Activated T-helper 17 cell treated with anti-CD3 and anti-CD28 coated beads, Interleukin-2, amount 50 U/mL, for 72 hours (primary cell): Measurements from ENCODE around the gene PADI2. TPM values are rescaled to one million over a fixed set of nuclear protein-coding genes. Genes with fewer than 3 reads are reported as not detected.

Source experiments
- ATAC-seq: fragments of 150-1000 bp; cut with Tn5 transposase; replicated peaks from 2 replicates; pipeline ENCODE4 v1.10.0; 2021; ENCODE audit warnings: mild to moderate bottlenecking, moderate library complexity
- H3K27ac Mint-ChIP-seq: one replicate; pipeline ENCODE4 v1.8.0; 2022; ENCODE audit warnings: mixed read lengths
- H3K27me3 Mint-ChIP-seq: one replicate; pipeline ENCODE4 v1.8.0; 2022; ENCODE audit warnings: mixed read lengths
- H3K36me3 Mint-ChIP-seq: one replicate; pipeline ENCODE4 v1.8.0; 2022; ENCODE audit warnings: low read depth, mild to moderate bottlenecking, mixed read lengths
- H3K4me1 Mint-ChIP-seq: one replicate; pipeline ENCODE4 v1.8.0; 2022; ENCODE audit warnings: mixed read lengths
- H3K4me3 Mint-ChIP-seq: one replicate; pipeline ENCODE4 v1.8.0; 2022; ENCODE audit warnings: mild to moderate bottlenecking, mixed read lengths
- H3K9me3 Mint-ChIP-seq: one replicate; pipeline ENCODE4 v1.8.0; 2022; ENCODE audit warnings: mixed read lengths
- total RNA-seq, 2 donors: library from RNA; stranded (reverse); gene quantifications; one replicate each; pipeline ENCODE4 v1.2.3, GENCODE V29; 2022

The PADI2 gene
- total RNA-seq, 2 donors from 2014 or later: 0.13 to 0.26 TPM

DNA sequence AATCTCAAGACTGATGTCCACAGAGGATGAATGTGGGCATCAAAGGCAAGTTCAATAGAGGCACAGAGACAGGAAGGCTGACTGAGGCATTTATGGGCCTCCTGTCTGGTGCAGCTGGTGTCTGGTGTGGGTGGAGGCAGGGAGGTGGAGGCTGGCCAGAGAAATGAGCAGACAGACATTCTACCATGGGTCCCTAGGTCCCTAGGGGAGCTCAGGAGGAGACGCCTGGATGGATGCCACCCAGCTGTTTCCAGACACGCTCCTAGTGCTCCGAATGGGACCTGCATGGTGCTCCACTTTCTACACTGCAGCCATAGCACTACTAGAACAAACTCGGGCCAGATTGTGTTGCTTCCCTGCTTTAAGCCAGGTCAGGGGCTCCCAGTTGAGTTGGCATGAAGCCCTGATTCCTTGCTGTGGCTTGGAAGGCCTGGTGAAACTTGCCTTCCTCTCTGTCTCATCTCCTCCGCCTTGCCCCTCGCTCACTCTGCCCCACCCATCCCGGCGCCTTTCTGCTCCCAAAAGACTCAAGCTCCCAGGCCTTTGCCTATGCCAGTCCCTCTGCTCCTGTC, 25.3 kb downstream of the PADI2 start:
- no peaks in the 10 kb centered on the region for H3K4me1 Mint-ChIP-seq
- H3K36me3 Mint-ChIP-seq: no peaks in the 10 kb centered on the region
- H3K9me3 Mint-ChIP-seq: no peaks in the 10 kb centered on the region
- no peak overlapping the region for H3K27ac Mint-ChIP-seq
- H3K27me3 Mint-ChIP-seq: peaks cover 4% of the 10 kb centered on the region
- no peak overlapping the region for H3K4me3 Mint-ChIP-seq
- ATAC-seq: no peak

DNA sequence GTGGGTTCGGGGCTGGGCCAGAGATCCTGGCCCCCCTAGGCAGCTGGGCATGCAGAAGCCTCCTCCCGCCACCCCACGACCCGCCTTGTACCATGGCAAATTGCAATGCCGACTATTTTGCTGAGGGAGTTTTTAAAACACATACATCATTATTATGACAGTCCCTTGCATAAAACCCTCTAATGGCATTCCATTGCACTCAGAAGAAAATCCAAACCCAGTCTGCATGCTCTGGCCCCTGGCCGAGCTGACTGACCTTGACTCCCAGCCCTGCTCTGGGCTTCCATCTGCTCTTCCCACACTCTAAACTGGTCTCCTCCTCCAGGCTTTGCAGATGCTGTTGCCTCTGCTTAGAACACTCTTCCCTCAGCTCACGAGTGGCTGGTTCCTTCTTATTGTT, 28.0 kb downstream of the PADI2 start:
- H3K9me3 Mint-ChIP-seq: no peaks in the 10 kb centered on the region
- H3K4me1 Mint-ChIP-seq: no peaks in the 10 kb centered on the region
- H3K27me3 Mint-ChIP-seq: peaks cover 9% of the 10 kb centered on the region
- no peaks in the 10 kb centered on the region for H3K36me3 Mint-ChIP-seq
- H3K4me3 Mint-ChIP-seq: no peak overlapping the region
- no peak for ATAC-seq
- no peak overlapping the region for H3K27ac Mint-ChIP-seq

DNA sequence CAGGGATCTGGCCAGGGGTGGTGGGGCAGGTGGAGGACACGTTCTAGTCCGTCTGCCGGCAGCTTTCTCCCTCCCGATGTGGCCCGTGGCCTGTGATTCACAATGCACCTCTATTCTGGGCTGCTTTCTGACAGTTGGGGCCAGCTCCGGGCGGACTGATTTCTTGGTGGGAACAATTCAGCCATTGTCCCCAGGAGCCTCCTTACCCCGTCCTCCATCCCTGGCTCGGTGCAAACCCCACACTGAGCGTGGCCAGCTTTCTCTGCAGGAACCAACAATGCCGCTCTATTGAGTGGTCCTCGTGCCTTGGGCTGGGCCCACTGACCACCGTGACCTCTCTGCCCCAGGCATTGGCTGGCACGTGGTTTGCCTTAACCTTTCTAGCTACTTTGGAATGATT, 29.7 kb downstream of the PADI2 start:
- Mint-ChIP-seq H3K36me3 (no peaks in the 10 kb centered on the region), H3K4me3 (no peak overlapping the region), H3K27me3 (peaks cover 14% of the 10 kb centered on the region), H3K4me1 (no peaks in the 10 kb centered on the region), H3K27ac (no peak overlapping the region), H3K9me3 (no peaks in the 10 kb centered on the region)
- no peak for ATAC-seq

DNA sequence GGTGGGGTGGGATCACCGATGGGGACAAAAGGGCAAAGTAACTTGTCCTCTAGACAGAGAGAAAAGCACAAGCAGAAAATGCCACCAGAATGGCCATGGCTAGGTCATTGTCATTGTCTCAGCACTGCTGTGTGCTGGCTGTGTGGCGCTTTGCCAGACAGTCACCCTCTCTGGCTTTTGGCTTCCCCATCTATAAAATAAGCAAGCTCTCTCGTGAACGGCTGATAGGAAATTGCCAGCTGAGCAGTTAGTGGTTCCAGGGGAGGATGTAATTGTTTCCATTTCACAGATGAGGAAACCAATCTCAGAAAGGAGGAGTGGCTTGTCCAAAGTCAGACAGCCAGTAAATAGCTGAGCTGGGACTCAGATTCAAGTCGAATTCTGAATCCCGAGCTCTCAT, 32.5 kb downstream of the PADI2 start:
- Mint-ChIP-seq H3K27me3 (peaks cover 17% of the 10 kb centered on the region), H3K4me3 (no peak overlapping the region), H3K9me3 (no peaks in the 10 kb centered on the region), H3K4me1 (no peaks in the 10 kb centered on the region), H3K36me3 (no peaks in the 10 kb centered on the region), H3K27ac (no peak overlapping the region)
- no peak for ATAC-seq

DNA sequence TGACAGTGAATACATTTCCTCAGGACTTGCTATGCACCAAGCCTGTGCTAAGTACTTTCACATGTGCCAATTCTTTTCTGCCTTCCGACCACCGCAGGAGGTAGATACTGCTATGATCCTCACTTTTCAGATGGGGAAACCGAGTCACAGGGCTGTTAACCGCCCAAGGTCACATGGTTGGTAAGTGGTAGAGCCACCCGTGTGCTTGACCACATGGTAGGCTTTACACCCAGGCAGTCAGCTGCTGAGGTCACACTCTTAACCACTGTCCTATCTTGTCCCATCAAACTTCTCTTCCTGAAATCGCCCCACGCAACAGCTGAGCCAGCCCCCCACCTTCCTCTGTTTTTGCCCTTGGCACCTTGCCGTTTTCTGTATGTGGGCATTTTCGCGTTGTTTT, 34.5 kb downstream of the PADI2 start:
- H3K27me3 Mint-ChIP-seq: peaks cover 13% of the 10 kb centered on the region
- H3K4me1 Mint-ChIP-seq: no peaks in the 10 kb centered on the region
- no peak overlapping the region for H3K27ac Mint-ChIP-seq
- ATAC-seq: no peak
- H3K9me3 Mint-ChIP-seq: no peaks in the 10 kb centered on the region
- no peak overlapping the region for H3K4me3 Mint-ChIP-seq
- no peaks in the 10 kb centered on the region for H3K36me3 Mint-ChIP-seq

DNA sequence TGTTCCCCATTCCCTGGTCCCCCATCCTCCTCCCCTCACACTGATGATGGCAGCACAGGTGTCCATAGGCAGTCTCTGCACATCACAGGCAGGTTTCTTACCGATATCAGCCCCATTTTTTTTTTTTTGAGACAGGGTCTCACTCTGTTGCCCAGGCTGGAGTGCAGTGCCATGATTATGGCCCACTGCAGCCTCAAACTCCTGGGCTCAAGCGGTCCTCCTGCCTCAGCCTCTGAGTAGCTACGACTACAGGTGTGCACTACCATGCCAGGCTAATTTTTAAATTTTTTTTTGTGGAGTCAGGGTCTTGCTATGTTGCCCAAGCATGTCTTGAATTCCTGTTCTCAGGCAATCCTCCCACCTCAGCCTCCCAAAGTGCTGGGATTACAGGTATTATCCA, 36.5 kb downstream of the PADI2 start:
- peaks cover 9% of the 10 kb centered on the region for H3K27me3 Mint-ChIP-seq
- no peaks in the 10 kb centered on the region for H3K9me3 Mint-ChIP-seq
- ATAC-seq: no peak
- no peaks in the 10 kb centered on the region for H3K4me1 Mint-ChIP-seq
- H3K36me3 Mint-ChIP-seq: no peaks in the 10 kb centered on the region
- H3K27ac Mint-ChIP-seq: no peak overlapping the region
- no peak overlapping the region for H3K4me3 Mint-ChIP-seq

DNA sequence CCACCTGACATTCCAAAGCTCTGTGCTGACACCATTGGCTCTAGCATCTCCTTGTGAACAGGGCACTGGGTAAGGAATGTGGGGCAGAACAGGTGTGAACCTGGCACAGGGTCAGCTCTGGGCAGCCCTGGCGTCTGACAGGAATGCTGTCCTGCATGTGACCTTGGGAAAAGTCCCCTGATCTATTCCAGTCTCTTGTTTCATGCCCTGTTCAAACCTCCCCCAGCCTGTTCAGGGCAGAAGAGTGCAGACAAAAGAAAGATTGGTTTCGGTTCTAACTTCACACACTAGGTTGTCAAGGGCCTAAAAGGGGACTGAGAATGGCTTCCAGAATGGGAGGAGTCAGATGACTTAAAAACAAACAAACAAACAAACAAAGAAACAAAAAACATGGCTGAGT, 37.8 kb downstream of the PADI2 start:
- Mint-ChIP-seq H3K36me3 (no peaks in the 10 kb centered on the region), H3K27ac (no peak overlapping the region), H3K4me1 (no peaks in the 10 kb centered on the region), H3K4me3 (no peak overlapping the region), H3K9me3 (no peaks in the 10 kb centered on the region), H3K27me3 (peaks cover 8% of the 10 kb centered on the region)
- ATAC-seq: no peak

DNA sequence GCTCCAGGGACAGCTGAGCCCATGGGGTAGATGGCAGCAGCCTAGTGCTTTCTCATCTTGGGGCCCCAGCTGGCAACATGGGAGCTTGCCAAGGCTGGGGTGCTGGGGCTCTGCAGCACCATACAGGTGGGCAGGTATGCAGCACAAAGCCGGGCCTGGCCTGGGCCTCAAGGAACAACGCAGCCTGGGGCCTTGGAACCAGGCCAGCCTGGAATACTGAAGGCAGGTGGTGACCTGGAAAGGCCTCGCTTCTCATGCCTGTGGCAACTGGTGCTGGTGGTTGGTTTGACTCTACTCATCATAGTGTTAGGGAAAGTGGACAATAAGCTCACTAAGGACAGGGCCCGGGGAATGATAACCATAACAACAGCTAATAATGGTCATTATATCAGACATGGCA, 38.4 kb downstream of the PADI2 start:
- Mint-ChIP-seq H3K4me1 (no peaks in the 10 kb centered on the region), H3K4me3 (no peak overlapping the region), H3K27ac (no peak overlapping the region), H3K27me3 (peaks cover 8% of the 10 kb centered on the region), H3K9me3 (no peaks in the 10 kb centered on the region), H3K36me3 (no peaks in the 10 kb centered on the region)
- no peak for ATAC-seq

DNA sequence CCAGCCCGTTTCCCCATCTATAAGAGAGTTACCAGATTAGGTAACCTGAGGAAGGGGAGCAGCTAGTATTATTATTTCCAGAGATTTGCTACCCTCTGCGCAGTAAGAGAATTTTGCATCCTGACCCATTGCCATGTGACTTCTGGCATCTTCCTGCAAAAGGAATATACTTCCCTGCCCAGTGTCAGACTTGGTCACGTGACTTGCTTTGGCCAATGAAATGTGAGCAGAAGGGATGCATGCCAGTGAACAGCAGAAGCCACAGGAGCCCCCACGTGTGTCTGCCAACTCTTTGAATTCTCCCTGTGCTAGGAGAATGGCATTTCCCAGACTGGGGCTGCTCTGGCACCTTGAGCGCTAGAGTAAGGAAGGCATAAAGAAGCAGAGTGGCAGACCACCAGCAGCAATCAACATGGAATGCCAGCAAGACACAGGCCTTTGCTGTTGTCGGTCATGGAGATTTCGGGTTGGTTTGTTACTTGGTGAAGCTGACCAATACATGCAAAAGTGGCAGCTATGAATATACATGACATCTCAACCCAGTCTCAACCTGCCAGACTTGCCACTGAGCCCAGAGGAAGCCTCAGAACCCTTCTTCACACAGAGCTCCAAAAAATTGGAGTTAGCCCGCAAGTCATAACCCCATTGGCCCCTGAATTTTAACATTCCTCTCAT, 39.0 kb downstream of the PADI2 start:
- ATAC-seq: no peak
- Mint-ChIP-seq H3K36me3 (no peaks in the 10 kb centered on the region), H3K27ac (no peak overlapping the region), H3K9me3 (no peaks in the 10 kb centered on the region), H3K4me3 (no peak overlapping the region), H3K27me3 (peaks cover 8% of the 10 kb centered on the region), H3K4me1 (no peaks in the 10 kb centered on the region)

DNA sequence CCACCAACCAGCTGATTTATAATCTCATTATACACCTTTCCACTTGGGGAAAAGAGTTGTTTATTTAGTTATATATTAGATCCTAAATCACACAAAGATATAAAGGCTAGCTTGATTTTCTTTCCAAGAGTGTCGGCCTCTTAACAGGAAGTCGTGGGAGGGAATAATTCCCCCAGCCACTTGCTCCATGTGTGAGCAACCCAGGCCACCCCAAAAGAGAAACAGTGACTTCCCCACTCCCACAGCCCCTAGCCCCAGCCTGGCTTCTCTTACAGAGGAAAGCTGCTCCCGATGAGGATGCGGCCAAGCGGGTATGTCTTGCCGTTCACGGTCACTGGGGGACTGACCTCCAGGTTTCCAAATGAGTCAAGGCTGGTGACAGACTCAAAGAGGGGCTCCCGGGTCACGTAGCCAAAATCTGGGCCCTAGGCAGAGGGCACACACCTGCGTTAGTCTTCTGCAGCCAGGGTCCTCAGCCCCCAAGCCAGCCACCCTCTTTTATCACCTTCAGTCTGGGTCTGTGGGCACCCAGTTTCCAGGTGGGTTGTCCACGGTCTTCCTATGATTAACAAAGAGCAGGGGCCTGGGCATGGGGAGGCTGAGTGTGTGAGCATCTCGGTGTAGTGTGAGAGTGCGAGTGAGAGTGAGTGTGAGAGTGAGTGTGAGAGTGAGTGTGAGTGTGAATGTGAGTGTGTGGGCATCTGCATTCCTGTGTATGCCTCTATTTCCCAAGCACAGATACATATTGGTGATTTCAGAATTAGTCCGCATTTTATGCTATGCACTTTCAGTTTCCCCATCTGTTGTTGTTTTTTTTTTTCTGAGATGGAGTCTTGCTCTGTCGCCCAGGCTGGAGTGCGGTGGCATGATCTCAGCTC, 40.0 kb downstream of the PADI2 start:
- H3K36me3 Mint-ChIP-seq: no peaks in the 10 kb centered on the region
- H3K27ac Mint-ChIP-seq: no peak overlapping the region
- no peaks in the 10 kb centered on the region for H3K9me3 Mint-ChIP-seq
- H3K4me3 Mint-ChIP-seq: no peak overlapping the region
- no peak for ATAC-seq
- H3K27me3 Mint-ChIP-seq: no peaks in the 10 kb centered on the region
- no peaks in the 10 kb centered on the region for H3K4me1 Mint-ChIP-seq

DNA sequence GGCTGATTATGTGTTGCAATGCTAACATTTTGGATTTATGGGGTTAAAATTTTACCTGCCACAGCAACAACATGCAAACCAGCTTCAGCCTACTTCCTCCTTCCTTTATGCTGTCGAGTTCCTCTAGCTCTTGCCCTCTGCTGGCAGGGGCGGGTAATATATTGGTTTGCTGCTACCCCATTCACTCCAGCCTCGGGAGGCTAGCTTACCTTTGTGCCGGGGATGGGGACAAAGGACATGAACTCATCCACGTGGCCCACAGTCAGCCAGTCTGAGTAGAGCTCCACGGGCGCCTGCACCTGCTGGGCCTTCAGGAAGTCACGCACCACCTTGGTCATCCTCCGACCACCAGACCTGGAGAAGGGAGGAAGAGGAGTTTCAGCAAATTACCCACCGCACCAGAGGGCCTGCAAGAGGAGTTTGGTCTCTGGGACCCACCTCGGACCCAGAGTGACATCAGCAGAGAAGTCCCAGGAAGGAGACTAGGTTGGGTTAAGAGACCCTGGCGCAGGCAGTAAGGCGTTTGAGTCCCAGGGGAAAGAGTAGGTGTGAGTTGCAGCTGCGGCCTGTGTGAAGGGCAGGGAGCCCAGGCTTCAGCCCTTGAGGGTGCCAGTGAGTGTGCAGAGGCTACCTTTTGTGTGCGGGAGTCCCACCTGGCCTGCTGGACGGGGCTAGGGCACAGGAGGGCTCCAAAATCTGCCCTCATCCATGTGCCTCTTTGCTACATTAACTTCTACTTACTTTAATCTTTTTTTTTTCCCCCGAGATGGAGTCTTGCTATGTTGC, 43.6 kb downstream of the PADI2 start:
- H3K27ac Mint-ChIP-seq: no peak overlapping the region
- no peaks in the 10 kb centered on the region for H3K36me3 Mint-ChIP-seq
- no peak overlapping the region for H3K4me3 Mint-ChIP-seq
- ATAC-seq: peak; percentile 46
- no peaks in the 10 kb centered on the region for H3K9me3 Mint-ChIP-seq
- H3K27me3 Mint-ChIP-seq: no peaks in the 10 kb centered on the region
- no peaks in the 10 kb centered on the region for H3K4me1 Mint-ChIP-seq

DNA sequence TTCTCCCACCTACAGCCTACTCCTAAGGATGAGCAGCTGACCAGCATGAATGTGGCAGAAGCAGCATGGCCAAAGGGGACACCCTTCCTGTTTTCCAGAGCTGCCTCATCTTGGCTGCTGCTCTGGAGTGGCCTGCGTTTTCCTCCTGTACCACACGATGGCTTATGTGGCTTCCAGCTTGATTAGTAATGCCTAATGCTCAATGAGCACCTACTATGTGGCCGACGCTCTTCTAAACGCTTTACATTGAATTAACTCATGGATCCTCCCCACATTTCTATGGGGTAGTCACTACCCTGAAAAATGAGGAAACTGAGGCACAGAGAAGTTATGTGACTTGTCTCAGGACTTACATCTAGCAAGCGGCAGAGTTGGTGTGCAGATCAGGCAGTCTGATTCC, 47.5 kb downstream of the PADI2 start:
- Mint-ChIP-seq H3K27ac (no peak overlapping the region), H3K27me3 (peaks cover 4% of the 10 kb centered on the region), H3K9me3 (no peaks in the 10 kb centered on the region), H3K36me3 (no peaks in the 10 kb centered on the region), H3K4me1 (no peaks in the 10 kb centered on the region), H3K4me3 (no peak overlapping the region)
- ATAC-seq: no peak

DNA sequence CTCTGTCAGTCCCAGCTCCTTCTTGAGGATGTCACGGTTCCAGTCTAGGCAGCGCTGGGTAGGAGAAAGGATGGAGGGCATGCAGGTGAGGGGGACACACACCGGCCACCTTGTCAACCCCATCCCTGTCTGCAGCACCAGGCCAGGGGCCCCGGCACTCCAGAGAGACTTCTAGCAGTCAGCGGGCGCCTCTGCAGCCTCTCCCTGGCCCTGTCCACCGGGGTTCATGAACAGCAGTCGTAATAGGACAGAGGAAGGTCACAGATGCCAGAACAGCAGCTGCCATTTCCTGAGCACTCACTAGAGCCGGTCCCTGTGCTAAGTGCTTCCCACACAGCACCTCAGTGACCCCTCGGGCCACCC, 49.1 kb downstream of the PADI2 start:
- Mint-ChIP-seq H3K27me3 (peaks cover 4% of the 10 kb centered on the region), H3K36me3 (no peaks in the 10 kb centered on the region), H3K4me3 (no peak overlapping the region), H3K27ac (no peak overlapping the region), H3K4me1 (no peaks in the 10 kb centered on the region), H3K9me3 (no peaks in the 10 kb centered on the region)
- no peak for ATAC-seq

DNA sequence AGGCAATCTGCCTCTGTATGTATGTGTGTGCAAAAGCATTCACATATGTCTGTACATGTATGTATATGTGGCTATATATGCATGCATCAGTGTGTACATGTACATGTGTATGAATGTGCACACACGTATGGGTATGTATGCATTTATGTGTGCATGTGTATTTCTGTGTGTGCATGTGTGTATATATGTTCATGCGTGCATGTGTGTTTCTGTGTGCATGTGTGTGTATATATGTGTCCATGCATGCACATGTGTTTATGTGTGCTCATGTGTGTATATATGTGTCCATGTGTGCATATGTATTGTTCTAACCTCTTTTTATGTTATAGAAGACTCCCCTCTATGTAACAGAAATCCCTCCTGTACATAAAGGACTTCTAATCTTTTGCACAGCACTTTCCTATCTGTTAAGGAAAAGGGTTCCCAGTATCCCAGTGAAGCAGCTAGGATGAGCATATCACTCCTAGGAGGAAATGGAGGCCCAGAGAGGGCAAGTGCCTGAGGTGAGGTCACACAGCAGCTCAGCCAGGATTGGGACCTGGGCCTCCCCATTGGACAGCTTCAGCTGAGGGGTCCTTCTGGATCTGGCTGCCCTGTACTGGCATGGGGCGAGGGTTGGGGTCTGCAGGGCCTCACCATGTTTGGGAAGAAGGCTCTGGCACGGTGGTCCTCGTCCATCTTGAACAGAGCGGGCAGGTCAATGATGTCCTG, 49.6 kb downstream of the PADI2 start:
- no peak for ATAC-seq
- no peaks in the 10 kb centered on the region for H3K4me1 Mint-ChIP-seq
- H3K27me3 Mint-ChIP-seq: peaks cover 4% of the 10 kb centered on the region
- no peaks in the 10 kb centered on the region for H3K36me3 Mint-ChIP-seq
- H3K27ac Mint-ChIP-seq: no peak overlapping the region
- H3K4me3 Mint-ChIP-seq: no peak overlapping the region
- H3K9me3 Mint-ChIP-seq: no peaks in the 10 kb centered on the region
